ENCODE results near the gene PRKD3.

The PRKD3 gene

GRCh38 chr2:37342591-37343220 is 18.1 kb upstream of the PRKD3 start:
- no peak for DNase-seq

GRCh38 chr2:37340637-37341036 is 16.0 kb upstream of the PRKD3 start:
- no peak for DNase-seq

- no peak for DNase-seq
Observed at GRCh38 chr2:37338933-37339332, 14.3 kb upstream of the PRKD3 start.

GRCh38 chr2:37337620-37338280 is 13.1 kb upstream of the PRKD3 start:
- no peak for DNase-seq

DNA sequence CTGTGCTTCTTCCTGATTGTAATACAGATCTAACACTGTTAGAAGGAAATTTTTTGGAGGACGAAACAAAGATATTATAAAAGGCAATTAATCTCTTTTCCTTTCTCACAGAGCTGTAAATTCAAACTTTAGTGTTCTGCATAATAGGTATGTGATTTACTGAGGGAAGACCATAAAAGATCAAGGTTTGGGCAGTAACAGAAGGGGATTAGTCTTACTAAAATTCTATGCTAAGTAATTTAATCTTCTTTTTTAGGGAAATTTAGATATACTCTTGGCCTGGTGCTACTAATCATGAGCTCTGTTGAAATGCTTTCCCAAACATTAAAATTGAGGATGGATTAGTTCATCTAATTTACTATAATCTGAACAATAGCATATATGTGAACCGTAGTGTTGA is 11.0 kb upstream of the PRKD3 start:
- no peak for DNase-seq

GRCh38 chr2:37333256-37333655 is 8.6 kb upstream of the PRKD3 start:
- no peak for DNase-seq

- no peak for DNase-seq
Observed at GRCh38 chr2:37332560-37332959, 7.9 kb upstream of the PRKD3 start.

GRCh38 chr2:37330681-37331080 is 6.0 kb upstream of the PRKD3 start:
- DNase-seq, result no peak

- DNase-seq, result no peak
Observed at GRCh38 chr2:37326866-37327634, 2.4 kb upstream of the PRKD3 start.

- no peak for DNase-seq
Observed at GRCh38 chr2:37326285-37326684, 1.7 kb upstream of the PRKD3 start.

- DNase-seq, result no peak
Observed at GRCh38 chr2:37325625-37326071, 1.0 kb upstream of the PRKD3 start.

DNA sequence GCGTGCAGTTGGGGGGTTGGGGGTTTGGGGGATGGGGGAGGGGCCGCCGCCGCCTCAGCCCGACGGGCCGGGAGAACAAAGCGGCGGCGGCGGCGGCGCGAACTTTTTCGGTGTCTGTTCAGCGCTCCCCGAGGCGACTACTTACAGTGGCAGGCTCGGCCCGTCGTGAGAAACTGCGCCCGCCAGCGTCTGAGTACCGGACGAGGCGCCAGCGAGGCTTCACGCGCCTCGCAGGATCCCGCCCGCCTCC is 172 bp downstream of the PRKD3 start:
- no peak for DNase-seq

GRCh38 chr2:37323781-37324535 is 675 bp downstream of the PRKD3 start:
- no peak for DNase-seq

DNA sequence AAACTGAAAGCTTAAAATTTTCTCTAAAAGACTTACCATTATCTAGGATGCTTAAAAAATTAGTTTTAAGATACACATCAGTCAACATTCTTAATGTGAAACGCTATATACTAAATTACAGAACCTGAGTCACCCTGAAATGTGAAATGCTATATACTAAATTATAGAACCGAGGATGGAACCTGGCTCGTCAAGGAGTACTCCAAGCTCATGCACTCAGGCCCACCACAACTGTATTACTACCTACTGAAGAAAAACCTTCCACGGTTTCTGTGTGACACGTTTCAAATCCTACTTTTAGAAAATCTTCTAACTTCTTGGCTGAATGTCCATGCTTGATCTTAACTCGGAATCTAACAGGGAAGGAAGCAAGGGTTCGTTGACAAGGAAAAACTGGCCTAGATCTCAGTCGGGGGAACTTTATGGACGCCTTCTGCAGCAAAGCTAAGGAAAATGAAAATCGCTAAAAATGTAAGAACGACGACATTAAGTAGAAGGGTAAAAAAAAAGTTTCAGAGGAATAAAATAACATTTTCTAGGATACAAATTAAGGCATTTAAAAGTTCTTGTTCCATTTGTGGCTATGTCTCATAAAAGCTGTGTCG is 1.4 kb downstream of the PRKD3 start:
- DNase-seq, result no peak

GRCh38 chr2:37322368-37322767 is 2.3 kb downstream of the PRKD3 start:
- no peak for DNase-seq

GRCh38 chr2:37321029-37321682 is 3.5 kb downstream of the PRKD3 start:
- no peak for DNase-seq

- no peak for DNase-seq
Observed at GRCh38 chr2:37319754-37320609, 4.7 kb downstream of the PRKD3 start.

- DNase-seq, result no peak
Observed at GRCh38 chr2:37318401-37318800, 6.2 kb downstream of the PRKD3 start.

DNA sequence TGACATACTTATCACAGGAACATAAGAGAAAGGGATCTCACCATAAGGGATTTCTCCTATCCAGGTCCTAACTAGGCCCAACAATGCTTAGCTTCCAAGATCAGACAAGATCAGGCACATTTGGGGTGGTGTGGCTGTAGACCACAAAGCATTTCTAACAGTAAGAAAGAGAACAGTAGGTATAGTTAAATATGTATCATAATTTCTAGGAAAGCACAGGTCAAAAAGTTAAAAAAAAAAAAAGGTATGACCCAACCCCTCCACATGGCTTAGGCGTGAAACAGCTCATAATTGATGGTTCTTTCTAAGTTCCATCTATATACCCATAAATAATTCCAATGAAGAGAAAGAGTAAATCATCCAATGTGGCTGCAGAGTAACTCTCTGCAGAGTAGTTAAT is 6.9 kb downstream of the PRKD3 start:
- DNase-seq, result no peak

- no peak for DNase-seq
Observed at GRCh38 chr2:37316181-37316580, 8.5 kb downstream of the PRKD3 start.

GRCh38 chr2:37315364-37315763 is 9.3 kb downstream of the PRKD3 start:
- no peak for DNase-seq

DNA sequence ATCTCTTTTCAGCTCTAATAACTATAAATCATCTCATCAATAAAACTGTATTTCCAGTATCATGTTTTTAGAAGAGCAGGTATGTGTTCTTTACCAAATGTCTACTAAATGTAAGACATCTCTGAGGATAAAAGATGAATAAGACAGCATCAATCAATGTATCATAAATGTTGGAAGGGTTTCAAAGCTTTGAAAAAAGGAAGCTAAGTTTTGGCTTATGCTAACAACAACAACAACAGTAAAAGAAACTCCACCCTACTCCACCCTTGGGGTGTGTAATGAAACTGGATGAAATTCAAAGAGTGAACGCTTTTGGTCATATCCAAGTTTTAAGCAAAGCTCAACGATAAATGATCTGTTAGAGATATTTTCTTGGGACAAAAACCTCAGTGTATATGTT is 17.1 kb downstream of the PRKD3 start:
- DNase-seq, result no peak

Data from NCI-H2107 (cell line).